HG03108 (cell line): Measurements from ENCODE around the gene TUBGCP2.

Source experiments
- ATAC-seq: cut with Tn5 transposase; IDR thresholded peaks from one replicate; pipeline ENCODE4 v1.9.1; 2021; ENCODE audit warnings: moderate library complexity; ENCODE audit not compliant: unreplicated experiment

The TUBGCP2 gene

GRCh38 chr10:133280391-133281059 lies 28.1 kb downstream of the TUBGCP2 start:
- no peak for ATAC-seq

DNA sequence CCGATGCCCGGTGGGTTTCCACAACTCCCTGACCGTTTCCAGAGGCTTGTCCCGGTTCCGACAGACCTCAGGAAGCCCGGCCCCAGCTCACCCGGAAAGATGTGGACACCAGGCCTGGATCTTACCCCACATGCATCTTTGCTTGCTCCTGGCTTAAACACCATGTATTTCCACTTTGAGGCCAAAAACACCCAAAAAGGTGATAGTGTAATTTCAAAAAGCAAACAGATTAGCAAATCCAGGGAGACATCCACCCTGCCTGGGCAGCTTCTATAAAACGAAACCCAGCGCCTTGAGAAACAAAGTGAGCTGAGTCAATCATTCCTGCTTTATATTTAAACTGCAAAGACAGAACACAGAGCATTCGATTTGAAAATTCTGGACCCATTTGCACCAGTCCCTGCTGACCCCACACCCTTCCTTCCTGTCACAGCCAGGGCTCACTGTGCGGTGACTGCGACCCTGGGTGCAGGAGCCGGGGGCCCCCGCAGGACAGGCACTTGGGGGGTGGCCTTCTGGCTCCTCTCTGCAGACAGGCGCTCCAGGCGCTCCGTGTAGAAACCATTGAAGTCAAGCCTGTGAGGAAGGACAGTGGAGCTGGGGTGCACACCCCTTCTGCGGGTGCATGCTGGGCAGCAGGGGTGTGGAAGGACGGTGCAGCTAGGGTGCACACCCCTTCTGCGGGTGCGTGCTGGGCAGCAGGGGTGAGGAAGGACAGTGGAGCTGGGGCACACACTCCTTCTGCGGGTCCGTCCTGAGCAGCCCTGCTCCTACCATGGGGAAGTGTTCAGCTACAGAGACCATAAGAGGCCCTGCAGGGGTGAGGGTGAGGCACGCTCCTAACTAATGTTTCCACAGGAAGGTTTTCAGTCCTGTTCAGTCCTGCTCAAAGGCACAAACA lies 29.1 kb downstream of the TUBGCP2 start:
- ATAC-seq: no peak

DNA sequence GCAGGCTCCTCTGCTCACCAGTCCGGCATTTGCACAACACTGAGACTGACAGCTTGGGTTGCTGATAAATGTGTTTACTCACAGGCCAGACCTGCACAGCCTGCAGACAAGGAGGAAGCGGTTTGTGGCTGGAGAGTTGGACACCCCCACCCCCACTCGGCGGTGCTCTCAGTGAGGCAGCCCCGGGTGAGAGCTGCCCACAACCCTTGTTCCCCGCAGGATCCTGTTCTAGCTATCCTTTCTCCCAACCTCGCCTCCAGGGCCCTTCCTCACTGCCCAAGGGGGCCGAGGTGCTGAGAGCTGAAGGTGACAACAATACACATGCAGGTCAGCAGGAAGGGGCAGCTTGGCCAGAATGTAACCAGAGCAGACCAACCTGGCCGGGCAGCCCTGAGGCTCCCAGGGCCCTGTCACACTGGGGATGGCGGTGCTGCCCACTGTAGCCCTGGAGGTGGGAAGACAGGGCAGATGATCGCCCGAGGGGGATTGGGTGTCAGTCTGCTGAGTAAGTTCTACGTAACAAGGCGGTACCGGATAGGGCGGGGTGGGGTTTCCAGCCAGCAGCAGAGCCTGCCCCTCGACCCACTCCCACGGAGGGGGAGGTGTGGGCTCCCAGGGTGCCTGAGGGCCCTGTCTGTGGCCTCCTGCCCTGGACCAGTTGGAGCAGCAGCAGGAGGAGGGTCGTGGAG lies 30.0 kb downstream of the TUBGCP2 start:
- peak; percentile 38 for ATAC-seq

DNA sequence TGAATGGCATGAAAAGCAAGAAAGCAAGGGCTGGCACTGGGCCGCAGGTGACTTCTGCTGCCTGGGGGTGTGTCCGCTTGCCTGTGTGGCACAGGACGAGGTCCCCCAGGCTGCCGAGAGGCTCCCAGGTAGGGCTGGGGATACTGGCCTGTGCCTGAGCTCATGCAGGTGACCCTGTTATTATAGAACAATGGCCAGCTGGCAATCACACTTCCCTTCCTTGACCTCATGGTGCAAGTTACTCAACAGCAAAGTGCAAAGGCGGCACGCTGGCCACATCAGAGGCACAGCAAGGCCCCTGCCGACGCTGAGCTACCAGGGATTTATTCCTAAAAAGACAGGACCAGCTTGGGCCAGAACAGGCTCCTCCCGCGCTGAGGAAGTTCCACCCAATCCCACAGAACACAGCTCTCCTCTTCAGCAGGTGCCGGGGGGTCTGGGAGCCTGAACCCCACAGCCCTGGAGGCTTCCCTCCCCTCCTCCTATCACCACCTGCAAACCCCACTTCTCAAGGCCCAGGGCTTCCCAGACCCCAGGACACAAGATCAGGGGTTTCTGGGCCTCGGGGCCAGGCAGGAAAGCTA lies 30.6 kb downstream of the TUBGCP2 start:
- no peak for ATAC-seq

DNA sequence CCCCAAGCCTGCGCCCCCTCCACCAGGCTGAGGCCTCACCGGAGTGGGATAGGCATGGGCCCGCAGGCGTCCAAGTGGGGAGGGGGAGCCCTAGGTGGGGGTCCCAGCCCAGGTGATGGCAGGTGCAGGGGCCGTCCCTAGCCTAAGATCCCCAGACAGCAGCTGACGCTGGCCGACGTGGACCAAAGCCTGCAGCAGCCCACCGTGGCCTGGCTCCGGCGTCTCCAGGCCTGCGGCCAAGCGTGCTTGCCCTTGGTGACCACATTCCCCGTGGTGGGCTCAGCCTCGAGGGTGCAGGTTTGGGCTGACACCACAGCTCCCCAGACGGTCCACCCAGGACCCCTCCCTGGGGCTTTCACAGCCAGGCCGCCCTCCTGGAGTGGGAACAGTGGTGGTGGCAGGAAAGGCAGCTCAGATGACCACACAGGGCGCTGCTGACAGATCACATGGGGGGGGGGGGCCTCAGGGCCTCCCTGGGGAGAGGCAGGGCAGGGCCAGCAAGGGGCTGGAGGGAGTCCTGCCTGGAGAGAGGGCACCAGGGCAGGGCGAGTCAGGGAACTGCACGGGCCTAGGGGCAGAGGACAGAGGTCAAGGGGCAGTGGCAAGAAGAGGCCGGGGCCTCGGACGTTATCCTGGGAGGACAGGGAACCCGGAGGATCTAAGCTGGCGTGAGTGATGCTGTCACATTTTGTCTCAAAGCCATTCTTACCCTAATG lies 31.2 kb downstream of the TUBGCP2 start:
- ATAC-seq: no peak

DNA sequence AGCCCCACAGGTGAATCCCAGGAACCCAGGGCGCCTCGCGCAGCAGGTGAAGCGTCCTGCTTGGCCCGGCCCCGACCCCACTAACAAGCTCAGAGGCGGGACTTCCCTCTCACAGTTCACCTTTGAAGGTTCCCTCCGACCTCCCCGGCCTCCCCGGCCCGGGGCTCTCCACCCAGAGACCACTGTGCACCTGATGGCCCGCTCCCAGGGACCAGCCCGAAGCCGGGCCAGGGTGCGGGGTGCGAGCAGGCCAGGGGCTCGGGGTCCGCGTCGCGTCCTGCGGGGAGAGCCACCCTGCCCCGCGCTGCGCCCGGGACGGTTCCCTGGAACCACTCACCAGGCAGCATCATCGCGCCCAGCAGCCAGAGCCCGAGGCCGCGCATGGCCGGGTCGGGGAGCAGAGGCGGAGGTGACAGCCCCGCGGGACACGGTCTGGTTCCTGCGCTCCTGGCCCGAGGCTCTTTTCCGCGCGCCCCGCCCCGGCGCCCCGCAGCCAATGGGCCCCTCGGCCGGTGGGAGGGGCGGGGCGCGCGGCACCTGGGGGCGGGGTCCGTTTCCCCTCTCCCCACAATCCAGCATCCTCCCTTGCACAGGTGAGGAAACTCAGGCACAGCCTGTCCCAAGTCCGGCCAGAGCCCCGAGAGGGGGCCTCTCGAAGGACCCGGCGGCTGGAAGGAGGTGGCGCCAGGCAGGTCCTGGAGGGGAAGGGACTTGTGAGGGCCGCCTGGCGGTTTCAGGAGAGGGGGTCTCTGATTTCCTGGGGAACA lies 32.1 kb downstream of the TUBGCP2 start, which contains the start of gene ADAM8:
Gene ADAM8 (minus strand): TSS at position 434 of the 767 bp plus-strand sequence. CDS start 51 bp downstream, at position 383.
- peak; percentile 39 for ATAC-seq

DNA sequence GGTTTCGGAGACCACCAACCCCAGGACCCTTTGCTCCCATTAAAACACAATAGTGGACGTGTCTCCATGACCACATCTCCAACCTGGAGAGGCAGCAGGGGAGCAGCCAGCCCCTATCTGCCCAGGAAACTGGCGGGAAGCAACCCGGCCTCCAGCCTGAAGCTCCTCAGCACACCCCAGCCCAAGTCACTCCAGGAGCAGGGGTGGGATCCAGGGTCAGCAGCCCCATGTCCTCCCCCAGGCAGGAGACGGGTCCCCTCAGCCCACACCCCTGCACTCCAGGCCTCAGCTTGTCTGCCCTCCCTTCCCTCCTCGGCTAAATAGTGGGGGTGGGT lies 32.6 kb downstream of the TUBGCP2 start:
- no peak for ATAC-seq

- peak; percentile 25 for ATAC-seq
Observed at GRCh38 chr10:133275684-133276092, 33.0 kb downstream of the TUBGCP2 start.

DNA sequence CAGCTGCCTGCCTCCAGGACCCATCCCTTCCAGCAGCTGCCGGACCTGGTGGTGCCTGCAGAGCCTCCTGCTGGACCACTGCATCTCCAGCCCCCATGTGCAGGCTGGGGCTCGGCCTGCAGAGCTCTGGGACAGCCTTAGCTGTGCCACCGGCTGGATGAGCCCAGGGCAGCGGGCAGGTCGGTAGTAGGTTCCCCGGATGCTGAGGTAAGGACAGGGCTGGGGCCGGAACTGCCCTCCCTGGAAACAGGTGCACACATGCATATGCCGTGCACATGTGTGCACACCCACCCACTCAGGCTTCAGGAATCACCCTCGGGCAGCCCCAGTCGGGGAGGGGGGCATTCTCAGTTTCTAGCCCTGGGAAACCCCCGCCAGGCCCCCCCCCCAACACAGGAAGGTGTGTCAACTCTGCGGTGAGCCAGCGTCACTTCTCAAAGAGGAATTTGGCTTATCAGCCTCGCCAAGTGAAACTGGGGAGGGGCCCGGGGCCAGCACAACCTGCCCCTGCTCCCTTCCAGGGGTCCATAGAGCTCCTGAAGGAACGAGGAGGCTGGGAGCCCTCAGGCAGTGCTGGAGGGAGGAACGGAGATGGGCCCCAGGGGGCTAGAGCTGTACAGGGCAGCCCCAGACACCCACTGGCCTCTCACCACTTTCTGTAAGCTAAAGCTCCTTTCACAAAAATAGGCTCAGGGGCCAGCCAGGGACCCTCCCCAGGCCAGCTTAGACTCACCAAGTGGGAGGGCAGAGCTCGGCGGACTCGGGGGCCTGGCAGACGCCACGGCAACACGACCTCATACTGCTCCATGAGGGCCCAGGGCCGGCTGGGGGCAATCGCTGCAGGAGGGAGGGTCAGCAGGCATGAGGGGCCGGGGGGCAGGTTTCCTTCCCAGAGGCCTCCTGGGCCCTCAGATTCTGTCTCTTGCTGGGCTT lies 33.7 kb downstream of the TUBGCP2 start:
- ATAC-seq: peak; percentile 52

GRCh38 chr10:133273534-133274143 lies 35.0 kb downstream of the TUBGCP2 start:
- ATAC-seq: no peak

- ATAC-seq: no peak
Observed at GRCh38 chr10:133272964-133273420, 35.7 kb downstream of the TUBGCP2 start.

DNA sequence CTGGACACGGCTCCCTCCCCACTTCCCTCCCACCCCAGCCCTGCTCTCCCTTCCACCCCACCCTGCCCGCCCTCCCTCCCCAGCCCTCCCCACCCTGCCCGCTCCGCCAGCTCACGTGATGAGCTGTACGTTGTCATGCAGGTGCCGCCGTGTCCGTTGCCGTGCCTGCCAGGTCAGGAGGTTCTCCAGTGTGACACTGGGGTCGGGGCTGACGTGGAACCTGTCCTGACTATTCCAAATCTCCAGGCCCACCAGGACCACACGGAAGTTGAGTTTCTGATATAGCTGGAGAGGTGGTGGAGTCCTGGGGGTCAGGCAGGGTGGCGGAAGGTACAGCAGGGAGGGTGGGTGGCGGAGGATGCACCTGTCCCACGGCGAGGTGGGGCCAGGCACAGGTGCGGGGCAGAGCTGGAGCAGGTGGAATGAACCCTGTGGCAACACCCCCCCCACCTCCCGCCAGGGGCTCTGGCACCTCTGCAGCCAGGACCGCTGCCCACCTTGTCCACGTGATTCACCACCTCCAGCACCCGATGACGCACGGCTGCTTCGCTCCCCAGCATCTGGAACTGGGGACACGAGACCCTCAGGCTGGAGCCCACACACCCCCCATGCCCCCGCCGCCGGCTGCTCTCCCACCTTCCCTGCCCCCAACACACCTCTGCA lies 36.2 kb downstream of the TUBGCP2 start:
- no peak for ATAC-seq

DNA sequence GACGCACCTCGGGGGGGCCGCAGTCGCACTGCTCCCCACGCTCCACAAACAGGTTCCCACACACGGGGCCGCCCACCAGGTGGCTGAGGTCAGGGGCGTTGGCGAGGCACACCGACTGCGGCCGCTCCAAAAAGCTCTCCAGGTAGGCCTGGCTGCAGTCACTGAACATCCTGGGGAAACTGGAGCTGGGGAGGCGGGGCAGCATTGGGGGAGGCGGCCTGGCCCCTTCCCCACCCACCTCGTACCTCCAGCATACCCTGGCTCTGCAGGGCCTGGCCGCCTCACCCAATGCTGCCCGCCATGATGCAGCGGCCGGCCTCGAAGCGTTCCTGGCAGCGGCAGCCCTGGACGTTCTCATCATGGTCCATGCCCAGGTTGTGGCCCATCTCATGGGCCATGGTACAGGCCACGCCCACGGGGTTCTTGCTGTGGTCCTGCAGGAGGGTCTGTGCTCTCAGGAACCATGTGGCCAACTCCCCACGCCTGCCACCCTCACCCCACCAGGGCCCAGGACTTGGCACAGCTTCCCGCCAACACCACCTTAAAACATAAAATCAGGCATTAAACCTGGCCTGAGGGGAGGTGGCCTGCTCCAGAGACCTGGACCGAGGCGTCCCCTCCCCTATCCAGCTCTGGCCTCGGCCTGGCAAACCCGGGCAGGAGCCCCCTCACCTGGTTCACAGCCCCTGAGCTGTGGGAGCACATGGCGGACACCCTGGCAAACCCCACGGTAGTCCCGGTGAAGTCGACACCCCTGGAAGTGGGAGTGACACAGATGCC lies 37.0 kb downstream of the TUBGCP2 start:
- no peak for ATAC-seq

- no peak for ATAC-seq
Observed at GRCh38 chr10:133270773-133271297, 37.8 kb downstream of the TUBGCP2 start.

GRCh38 chr10:133270204-133270603 lies 38.5 kb downstream of the TUBGCP2 start:
- ATAC-seq: no peak

- no peak for ATAC-seq
Observed at GRCh38 chr10:133269367-133269766, 39.3 kb downstream of the TUBGCP2 start.

- no peak for ATAC-seq
Observed at GRCh38 chr10:133268532-133268931, 40.1 kb downstream of the TUBGCP2 start.
